K562 treated with DMSO at 1 percent for 12 hours (cell line): ENCODE results near the gene FTO. TPM values are rescaled to one million over a fixed set of nuclear protein-coding genes. Genes with fewer than 3 reads are reported as not detected.

Experiments used
- total RNA-seq: library from RNA; unstranded; fragments of 300-600 nt; gene quantifications from 2 replicates; pipeline ENCODE4 v1.2.3, GENCODE V29; 2022; ENCODE audit not compliant: insufficient read depth

The FTO gene
- total RNA-seq = 4.6 and 18.7 TPM in 2 replicates

GRCh38 chr16:53703590-53704444 is at the start of gene FTO, which contains the start of gene RPGRIP1L:
FTO (plus strand) TSS chr16:53704156.
RPGRIP1L (minus strand) TSS chr16:53703859; CDS start chr16:53700723, 3,136 bp downstream.

Other genes with a start within 250 kb of the FTO start
- 7.0 and 13.1 TPM in 2 replicates for gene AKTIP, start 200.9 kb upstream of the FTO start, total RNA-seq
- 0.17 and 2.6 TPM in 2 replicates for gene RPGRIP1L, start 297 bp upstream of the FTO start, total RNA-seq